IMR-90 (cell line): Measurements from ENCODE around the gene SIGLEC15. TPM values are rescaled to one million over a fixed set of nuclear protein-coding genes. Genes with fewer than 3 reads are reported as not detected.

Source experiments
- ELK1 ChIP-seq: fragments of 150-350 bp; IDR thresholded peaks from 2 replicates; pipeline ENCODE4 v1.6.1; 2016; ENCODE audit warnings: low read depth, mild to moderate bottlenecking, low read length, moderate library complexity, borderline replicate concordance
- RAD21 ChIP-seq: IDR thresholded peaks from 2 replicates; pipeline ENCODE4 v1.6.1; 2012; ENCODE audit warnings: low read length, improper control_type of control experiment
- polyA plus RNA-seq, 3 experiments: library from polyadenylated mRNA; depleted of rRNA; stranded (reverse); fragments of >200 nt; gene quantifications; 2 replicates each; pipeline ENCODE4 v1.2.3, GENCODE V29; 2012; ENCODE audit warnings: low replicate concordance in 1 of 3
- total RNA-seq: library from RNA; depleted of rRNA; stranded (reverse); fragments of >200 nt; gene quantifications from 2 replicates; pipeline ENCODE4 v1.2.3, GENCODE V29; 2012

Gene SIGLEC15
- total and polyA plus RNA-seq, 2 of the 4 experiments (the other 2 are of a cell fraction), result 1.1 to 1.8 TPM

GRCh38 chr18:45838302-45839070 is 13.0 kb downstream of the SIGLEC15 start (continued):
- TF ChIP-seq RAD21 (no peak), ELK1 (no peak)
